HepG2 (cell line): ENCODE measurements around the gene TMC2. TPM values are rescaled to one million over a fixed set of nuclear protein-coding genes. Genes with fewer than 3 reads are reported as not detected.

ENCODE experiments used
- ATAC-seq: fragments of 200-7000 bp; cut with Tn5 transposase; 3 replicates; pipeline ENCODE4 v1.9.1; 2020; ENCODE audit warnings: mild to moderate bottlenecking, moderate library complexity
- BruUV-seq: library from RNA; stranded (reverse); fragments of 400-500 nt; replicated peaks from 2 replicates; lab custom pipeline; 2021; lab: Mats Ljungman, UMichigan
- CTCF ChIA-PET: fragments of 300-600 bp; formaldehyde crosslinking; extraction: SDS; loops from one replicate; lab custom pipeline; 2021; ENCODE audit warnings: low total read pairs, inconsistent platforms, low intra/inter-chr PET ratio; lab: Yijun Ruan, JAX
- POLR2A ChIA-PET: fragments of 350-600 bp; sonication (Branson Sonifier 250); formaldehyde crosslinking; loops from one replicate; lab custom pipeline; 2020; ENCODE audit warnings: antibody characterized with exemption, inconsistent platforms; lab: Yijun Ruan, JAX
- DNase-seq: peaks from one replicate; pipeline ENCODE4 v3.0.0-alpha.2; 2015; ENCODE audit warnings: low spot score
- FAIRE-seq: peaks from 3 replicates; lab custom pipeline; 2011; peaks lifted over from hg19 to GRCh38; lab: Jason Lieb, UNC
- H2AFZ ChIP-seq: one replicate; pipeline ENCODE4 v1.6.1; 2011; ENCODE audit warnings: low read length, inconsistent platforms
- H3K27ac ChIP-seq: fragments of 300-600 bp; 3 replicates; pipeline ENCODE4 v1.8.0; 2011; ENCODE audit warnings: mixed run types, mild to moderate bottlenecking, mixed read lengths, low read length, inconsistent platforms; ENCODE audit not compliant: insufficient read depth; ENCODE audit errors: extremely low read length
- H3K27me3 ChIP-seq, 2 experiments: fragments of 200-600 bp in 1 of 2; 2 replicates in 1 of 2; 3 replicates in 1 of 2; pipeline versions ENCODE4 v1.6.0 to v1.8.0; 2011; ENCODE audit warnings: low read length in 2 of 2, mild to moderate bottlenecking in 2 of 2, moderate library complexity in 2 of 2, inconsistent platforms in 1 of 2; ENCODE audit not compliant: insufficient read depth in 2 of 2, control insufficient read depth in 1 of 2
- H3K36me3 ChIP-seq, 2 experiments: fragments of 200-600 bp in 1 of 2; replicated peaks in 1 of 2; 2 replicates in 1 of 2; 3 replicates in 1 of 2; pipeline versions ENCODE4 v1.5.1 to v1.8.0; 2011; ENCODE audit warnings: low read length in 2 of 2, inconsistent platforms in 1 of 2; ENCODE audit not compliant: insufficient read depth in 2 of 2, control insufficient read depth in 1 of 2
- H3K4me1 ChIP-seq: 2 replicates; pipeline ENCODE4 v1.5.1; 2012; ENCODE audit warnings: low read length, inconsistent platforms; ENCODE audit not compliant: insufficient read depth
- H3K4me2 ChIP-seq: 2 replicates; pipeline ENCODE4 v1.6.0; 2011; ENCODE audit warnings: low read depth, low read length, inconsistent platforms
- H3K4me3 ChIP-seq, 3 experiments: fragments of 200-600 bp in 1 of 3; sonication (generic), shearing (Covaris generic) in 1 of 3; replicated peaks in 1 of 3; 2 replicates each; pipeline ENCODE4 v1.5.1; 2011 to 2016; ENCODE audit warnings: low read length in 3 of 3, inconsistent platforms in 2 of 3, low read depth in 2 of 3, mild to moderate bottlenecking in 2 of 3, control low read depth in 1 of 3, mixed read lengths in 1 of 3; ENCODE audit not compliant: insufficient read depth in 1 of 3
- H3K79me2 ChIP-seq: one replicate; pipeline ENCODE4 v1.6.1; 2011; ENCODE audit warnings: low read length, inconsistent platforms; ENCODE audit not compliant: insufficient read depth
- H3K9ac ChIP-seq: 2 replicates; pipeline ENCODE4 v1.6.0; 2011; ENCODE audit warnings: mild to moderate bottlenecking, low read depth, low read length, inconsistent platforms; ENCODE audit not compliant: insufficient read depth
- H3K9me3 ChIP-seq: 2 replicates; pipeline ENCODE4 v1.5.1; 2012; ENCODE audit warnings: mild to moderate bottlenecking, low read length
- H4K20me1 ChIP-seq: 2 replicates; pipeline ENCODE4 v1.6.0; 2011; ENCODE audit warnings: inconsistent platforms, mild to moderate bottlenecking, low read length, moderate library complexity; ENCODE audit not compliant: insufficient read depth
- BRCA1 ChIP-seq: sonication (generic); formaldehyde crosslinking; IDR thresholded peaks from 2 replicates; pipeline ENCODE4 v1.4.0; 2020; ENCODE audit warnings: missing genetic modification reagents
- BRD4 ChIP-seq: sonication (generic); formaldehyde crosslinking; IDR thresholded peaks from 2 replicates; pipeline ENCODE4 v1.4.0; 2020; ENCODE audit warnings: missing genetic modification reagents
- CBX2 ChIP-seq, 2 experiments: fragments of 200-600 bp in 1 of 2; sonication (generic); formaldehyde crosslinking in 1 of 2; IDR thresholded peaks; 2 replicates each; pipeline versions ENCODE4 v1.7.0 to v1.8.1; 2018 to 2022; ENCODE audit warnings: low read depth in 2 of 2, low read length in 1 of 2, mild to moderate bottlenecking in 1 of 2, missing genetic modification reagents in 1 of 2
- CREM ChIP-seq, 2 experiments: sonication (generic) in 1 of 2; formaldehyde crosslinking in 1 of 2; IDR thresholded peaks; 2 replicates each; pipeline versions ENCODE4 v1.4.0 to v1.6.1; 2016 to 2020; ENCODE audit warnings: antibody characterized with exemption in 1 of 2, mild to moderate bottlenecking in 1 of 2, missing genetic modification reagents in 1 of 2
- GMEB1 ChIP-seq: sonication (generic); formaldehyde crosslinking; IDR thresholded peaks from 2 replicates; pipeline ENCODE4 v1.5.1; 2020; ENCODE audit warnings: missing genetic modification reagents, mild to moderate bottlenecking, borderline replicate concordance
- KDM2A ChIP-seq: sonication (generic); formaldehyde crosslinking; IDR thresholded peaks from 2 replicates; pipeline ENCODE4 v1.4.0; 2020; ENCODE audit warnings: low read depth, missing genetic modification reagents, borderline replicate concordance
- MED1 ChIP-seq: sonication (generic); formaldehyde crosslinking; IDR thresholded peaks from 2 replicates; pipeline ENCODE4 v1.4.0; 2020; ENCODE audit warnings: missing genetic modification reagents
- NCOR1 ChIP-seq: fragments of 200-600 bp; sonication (generic); IDR thresholded peaks from 2 replicates; pipeline ENCODE4 v1.7.0; 2017; ENCODE audit warnings: antibody characterized with exemption, low read length, borderline replicate concordance
- NFYC ChIP-seq: IDR thresholded peaks from 2 replicates; pipeline ENCODE4 v1.6.1; 2016; ENCODE audit warnings: missing genetic modification reagents, missing compliant biosample characterization
- PRMT3 ChIP-seq: sonication (generic); formaldehyde crosslinking; IDR thresholded peaks from 2 replicates; pipeline ENCODE4 v1.8.1; 2022; ENCODE audit warnings: low read depth, mild to moderate bottlenecking, moderate library complexity, missing genetic modification reagents, borderline replicate concordance
- RELA ChIP-seq: sonication (generic); formaldehyde crosslinking; IDR thresholded peaks from 2 replicates; pipeline ENCODE4 v1.4.0; 2020; ENCODE audit warnings: missing genetic modification reagents
- TCF7L2 ChIP-seq: IDR thresholded peaks from 2 replicates; pipeline ENCODE4 v1.6.1; 2011; ENCODE audit warnings: mild to moderate bottlenecking, low read depth, low read length, moderate library complexity
- YEATS4 ChIP-seq: sonication (generic); formaldehyde crosslinking; IDR thresholded peaks from 2 replicates; pipeline ENCODE4 v1.4.0; 2020; ENCODE audit warnings: missing genetic modification reagents, borderline replicate concordance
- ZNF10 ChIP-seq: sonication (generic); formaldehyde crosslinking; IDR thresholded peaks from 2 replicates; pipeline ENCODE4 v1.4.0; 2020; ENCODE audit warnings: mild to moderate bottlenecking, low read depth, missing genetic modification reagents, borderline replicate concordance
- ZNF232 ChIP-seq: sonication (generic); formaldehyde crosslinking; IDR thresholded peaks from 2 replicates; pipeline ENCODE4 v1.4.0; 2020; ENCODE audit warnings: missing genetic modification reagents, borderline replicate concordance
- ZNF510 ChIP-seq: sonication (generic); formaldehyde crosslinking; IDR thresholded peaks from 2 replicates; pipeline ENCODE4 v1.4.0; 2020; ENCODE audit warnings: low read depth, mild to moderate bottlenecking, missing genetic modification reagents
- ZNF567 ChIP-seq: sonication (generic); formaldehyde crosslinking; IDR thresholded peaks from 2 replicates; pipeline ENCODE4 v1.8.1; 2023; ENCODE audit warnings: mild to moderate bottlenecking, missing genetic modification reagents, borderline replicate concordance
- ZNF577 ChIP-seq: sonication (generic); formaldehyde crosslinking; IDR thresholded peaks from 2 replicates; pipeline ENCODE4 v1.4.0; 2020; ENCODE audit warnings: mild to moderate bottlenecking, low read depth, missing genetic modification reagents, borderline replicate concordance
- WGBS: methylation state at CpG from one replicate; pipeline ENCODE4 v1.1.6; 2017; ENCODE audit warnings: low lambda C conversion rate; 5-methylcytosine and 5-hydroxymethylcytosine counted together
- in situ Hi-C: cut with HindIII; loops from 2 replicates; pipeline ENCODE4 v1.10.0; 2017; ENCODE audit warnings: low pct_unique_long_range_greater_than_20kb; ENCODE audit not compliant: extremely low pct_ligation_motif_present
- intact Hi-C: fragments of 100-400 bp; cut with micrococcal nuclease; formaldehyde crosslinking; loops from one replicate; pipeline ENCODE4 v1.10.0; 2022; ENCODE audit not compliant: unreplicated experiment
- polyA plus RNA-seq, 8 experiments: library from polyadenylated mRNA; depleted of rRNA in 3 of 8; stranded (reverse) in 7 of 8; unstranded in 1 of 8; fragments of >200 nt; fragmentation: Illumina TruSeq in 4 of 8; extraction: Trizol in 4 of 8; gene quantifications; 2 replicates each; pipeline versions ENCODE4 v1.2.1 to v1.2.3, GENCODE V29; 2011 to 2016; ENCODE audit warnings: low read depth in 4 of 8, missing spikeins in 1 of 8, mixed read lengths in 1 of 8; ENCODE audit not compliant: insufficient read depth in 1 of 8
- total RNA-seq, 5 experiments: library from RNA; depleted of rRNA; stranded (reverse); fragments of >200 nt; fragmentation: Illumina TruSeq; extraction: Trizol; gene quantifications; 2 replicates each; pipeline ENCODE4 v1.2.3, GENCODE V29; 2016; ENCODE audit warnings: low read depth in 1 of 5

TMC2 gene
- total and polyA plus RNA-seq, 2 of the 13 experiments (the other 11 are each of a cell fraction or from before 2014, with no cell fraction given), result not detected

GRCh38 chr20:2593756-2594155 is 57.4 kb downstream of the TMC2 start (continued):
- no peak for TF ChIP-seq RELA (CRISPR knock-in tag)
- TF ChIP-seq CBX2 (IDR thresholded peaks at IDR 0.05; ENCODE audit: low read depth, low read length), result no peak
- TF ChIP-seq CBX2 (CRISPR knock-in tag; IDR thresholded peaks at IDR 0.05; ENCODE audit: low read depth), result no peak
- no peak for TF ChIP-seq NFYC (CRISPR knock-in tag)
- no peak for TF ChIP-seq TCF7L2
- no peak for TF ChIP-seq BRD4
- no peak for TF ChIP-seq BRCA1 (CRISPR knock-in tag)
- no peak for TF ChIP-seq ZNF577 (CRISPR knock-in tag)
- TF ChIP-seq MED1, result no peak

GRCh38 chr20:2595076-2595475 is 58.7 kb downstream of the TMC2 start:
- H3K79me2 ChIP-seq, result no peaks in the 10 kb centered on the region
- no peak overlapping the region for H3K9ac ChIP-seq
- in situ Hi-C loops (no loop called here), intact Hi-C loops (no loop called here)
- FAIRE-seq (no peak), ATAC-seq (no peak), DNase-seq (no peak)
- WGBS, result 3% methylated on average over 2 of the region's 2 CpGs
- H3K4me1 ChIP-seq, result no peaks in the 10 kb centered on the region
- no peak overlapping the region for H3K27ac ChIP-seq
- no peaks in the 10 kb centered on the region for H4K20me1 ChIP-seq
- POLR2A ChIA-PET, result no interaction called here
- no TSS peak for BruUV-seq
- H2AFZ ChIP-seq, result no peak overlapping the region
- CTCF ChIA-PET, result no interaction called here
- peaks cover 0 to 12% of the 10 kb centered on the region in 2 experiments; a peak in 3 of 5 replicates for H3K27me3 ChIP-seq
- TF ChIP-seq GMEB1 (CRISPR knock-in tag) (no peak), ZNF232 (CRISPR knock-in tag) (no peak), ZNF10 (CRISPR knock-in tag) (no peak), YEATS4 (CRISPR knock-in tag) (no peak), KDM2A (CRISPR knock-in tag) (no peak), ZNF567 (no peak), ZNF510 (CRISPR knock-in tag) (no peak), PRMT3 (CRISPR knock-in tag) (no peak), CREM (IDR thresholded peaks at IDR 0.05) (no peak), CREM (CRISPR knock-in tag; IDR thresholded peaks at IDR 0.05) (no peak), NCOR1 (no peak)
- H3K4me3 ChIP-seq, result no peak overlapping the region
- H3K9me3 ChIP-seq, result no peaks in the 10 kb centered on the region
- H3K36me3 ChIP-seq, result no peaks in the 10 kb centered on the region
- H3K4me2 ChIP-seq, result no peak overlapping the region
